Effector memory CD4-positive, alpha-beta T cell (primary cell): ENCODE data around the gene SS18L1.

Experiments
- DNase-seq, 3 donors: peaks; one replicate each; pipeline ENCODE4 v3.0.0-alpha.2; 2020
- H3K27ac ChIP-seq: 2 replicates; pipeline ENCODE4 v1.7.0; 2013; ENCODE audit warnings: mild to moderate bottlenecking, low read length, moderate library complexity; ENCODE audit not compliant: insufficient read depth, poor library complexity, severe bottlenecking
- H3K27me3 ChIP-seq: replicated peaks from 2 replicates; pipeline ENCODE4 v1.7.0; 2013; ENCODE audit warnings: mild to moderate bottlenecking, low read length; ENCODE audit not compliant: insufficient read depth, control insufficient read depth, poor library complexity, severe bottlenecking
- H3K36me3 ChIP-seq: 2 replicates; pipeline ENCODE4 v1.7.0; 2013; ENCODE audit warnings: mild to moderate bottlenecking, low read length, moderate library complexity; ENCODE audit not compliant: control insufficient read depth, insufficient read depth
- H3K4me1 ChIP-seq: 2 replicates; pipeline ENCODE4 v1.7.0; 2013; ENCODE audit warnings: low read length, mild to moderate bottlenecking; ENCODE audit not compliant: control insufficient read depth, insufficient read depth, poor library complexity, severe bottlenecking
- H3K4me3 ChIP-seq: 2 replicates; pipeline ENCODE4 v1.7.0; 2013; ENCODE audit warnings: low read length, low read depth, mild to moderate bottlenecking; ENCODE audit not compliant: insufficient read depth, poor library complexity, severe bottlenecking
- H3K9me3 ChIP-seq: 2 replicates; pipeline ENCODE4 v1.7.0; 2013; ENCODE audit warnings: mild to moderate bottlenecking, low read length, moderate library complexity; ENCODE audit not compliant: control insufficient read depth

Gene SS18L1

DNA sequence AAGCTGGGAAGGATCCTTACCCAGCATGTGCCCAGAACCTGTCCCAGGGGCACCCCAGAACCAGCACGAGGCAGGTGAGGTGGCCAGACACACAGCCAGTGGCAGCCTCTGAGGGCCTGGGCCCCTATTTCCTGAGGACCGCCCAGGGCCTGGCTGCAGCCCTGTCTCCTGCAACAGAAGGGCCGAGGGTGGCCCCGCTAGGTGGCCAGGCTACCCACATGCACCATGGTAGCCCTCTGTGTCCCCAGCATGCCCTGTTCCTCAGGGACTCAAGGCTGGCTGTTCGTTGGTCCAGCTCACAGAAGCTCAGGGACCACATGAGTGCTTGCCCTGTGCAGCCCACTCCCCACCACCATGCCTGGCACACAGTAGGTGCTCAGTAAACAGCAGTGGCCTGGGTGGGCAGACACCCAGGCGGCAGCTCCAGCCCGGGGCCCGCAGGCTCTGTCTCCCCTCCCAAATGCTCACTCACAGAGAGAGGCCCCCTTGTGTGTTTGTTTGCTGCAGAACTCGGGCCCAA, 68.3 kb downstream of the SS18L1 start:
- Histone ChIP-seq H3K27me3 (peaks cover 5% of the 10 kb centered on the region), H3K4me1 (no peaks in the 10 kb centered on the region), H3K4me3 (no peak overlapping the region), H3K9me3 (no peaks in the 10 kb centered on the region), H3K27ac (no peak overlapping the region), H3K36me3 (no peaks in the 10 kb centered on the region)
- DNase-seq: no peak

DNA sequence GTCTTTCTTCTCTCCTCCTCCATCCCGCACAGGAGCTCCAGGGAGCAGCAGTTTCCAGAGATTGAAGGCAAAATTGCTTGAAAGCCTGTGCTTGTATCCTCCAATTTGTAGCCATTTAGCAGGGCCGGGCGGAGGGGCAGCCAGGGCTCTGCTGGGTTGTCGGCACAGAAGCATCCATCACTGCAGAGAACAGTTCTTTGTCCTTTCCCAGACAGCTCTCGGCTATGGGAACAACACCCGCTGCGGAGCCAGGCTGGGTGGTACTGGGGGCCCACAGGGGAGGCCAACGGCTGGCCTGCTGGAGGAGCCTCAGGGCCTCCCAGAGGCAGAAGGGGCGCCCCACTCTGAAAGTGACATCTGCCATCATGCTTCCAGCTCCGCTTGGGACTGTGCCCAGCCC, 68.7 kb downstream of the SS18L1 start:
- H3K4me3 ChIP-seq: no peak overlapping the region
- peaks cover 6% of the 10 kb centered on the region for H3K27me3 ChIP-seq
- H3K27ac ChIP-seq: no peak overlapping the region
- H3K4me1 ChIP-seq: no peaks in the 10 kb centered on the region
- H3K9me3 ChIP-seq: no peaks in the 10 kb centered on the region
- H3K36me3 ChIP-seq: no peaks in the 10 kb centered on the region
- DNase-seq: no peak

DNA sequence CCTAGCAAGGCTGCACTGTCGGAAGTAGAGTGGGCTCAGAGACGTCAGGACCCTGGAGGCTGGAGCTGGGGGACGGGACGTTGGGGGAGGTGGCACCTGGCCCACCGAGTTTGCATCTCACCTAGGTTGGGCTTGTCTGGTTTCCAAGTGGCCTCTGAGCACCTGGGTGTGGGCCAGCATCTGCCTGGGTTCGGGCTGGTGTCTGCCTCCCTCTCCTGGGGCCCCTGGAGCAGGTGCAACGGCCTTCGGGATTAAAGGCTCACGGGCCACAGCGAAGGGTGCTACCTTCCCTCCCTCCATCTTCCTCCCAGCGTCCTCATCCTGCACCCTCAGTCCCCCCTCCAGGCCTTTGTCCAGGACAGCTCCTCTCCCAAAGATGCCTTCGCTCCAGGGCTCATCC, 70.5 kb downstream of the SS18L1 start:
- DNase-seq: no peak
- Histone ChIP-seq H3K9me3 (no peaks in the 10 kb centered on the region), H3K4me1 (no peaks in the 10 kb centered on the region), H3K27ac (no peak overlapping the region), H3K27me3 (peaks cover 23% of the 10 kb centered on the region), H3K4me3 (no peak overlapping the region), H3K36me3 (no peaks in the 10 kb centered on the region)

DNA sequence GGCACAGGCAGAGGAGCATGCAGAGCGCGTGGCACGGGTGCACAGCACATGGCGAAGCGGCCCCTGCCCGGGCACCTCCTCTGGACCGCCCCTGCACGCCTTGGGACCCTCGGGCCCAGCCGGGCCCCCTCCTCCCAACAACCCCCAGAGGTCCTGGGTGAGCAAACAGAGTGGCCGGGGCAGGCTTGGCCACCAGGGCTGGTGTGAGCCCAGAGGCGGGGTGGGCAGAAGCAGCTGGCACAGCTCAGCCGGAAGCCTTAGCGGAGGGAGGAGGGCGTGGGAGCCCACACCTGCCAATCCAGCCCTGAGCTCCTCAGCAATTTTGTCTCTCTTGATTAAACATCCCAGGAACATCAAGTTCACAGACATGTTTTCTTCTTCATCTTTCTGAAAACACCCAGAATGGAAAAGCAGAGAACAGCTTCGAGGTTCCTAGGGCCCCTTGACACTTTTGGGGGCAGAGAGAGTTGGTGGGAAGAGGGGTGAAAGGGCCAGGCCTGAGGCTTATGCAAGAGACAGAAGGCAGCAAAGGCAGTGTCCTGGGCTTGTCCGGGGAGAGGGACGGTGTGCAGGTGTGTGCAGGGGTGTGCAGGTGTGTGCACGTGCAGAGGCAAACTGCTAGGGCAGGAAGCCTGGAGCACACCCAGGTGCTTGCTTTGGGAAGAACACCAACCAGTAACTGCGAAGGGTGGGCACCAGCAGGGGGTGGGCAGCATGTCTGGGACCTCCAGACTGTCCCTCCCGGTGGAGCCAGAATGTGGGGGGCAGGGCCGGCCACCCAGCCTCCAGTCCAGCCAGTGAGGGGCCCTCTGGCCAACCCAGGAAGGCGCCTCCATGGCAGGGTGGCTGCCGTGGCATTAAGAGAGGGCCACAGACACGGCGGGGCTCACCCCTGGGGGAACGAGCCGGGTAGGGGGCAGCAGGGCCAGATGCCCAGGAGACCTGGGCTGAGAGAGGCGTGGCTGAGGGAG, 71.7 kb downstream of the SS18L1 start:
- Histone ChIP-seq H3K9me3 (no peaks in the 10 kb centered on the region), H3K4me1 (peaks cover 6% of the 10 kb centered on the region), H3K4me3 (no peak overlapping the region), H3K36me3 (no peaks in the 10 kb centered on the region), H3K27me3 (peaks cover 30% of the 10 kb centered on the region), H3K27ac (no peak overlapping the region)
- DNase-seq: no peak

DNA sequence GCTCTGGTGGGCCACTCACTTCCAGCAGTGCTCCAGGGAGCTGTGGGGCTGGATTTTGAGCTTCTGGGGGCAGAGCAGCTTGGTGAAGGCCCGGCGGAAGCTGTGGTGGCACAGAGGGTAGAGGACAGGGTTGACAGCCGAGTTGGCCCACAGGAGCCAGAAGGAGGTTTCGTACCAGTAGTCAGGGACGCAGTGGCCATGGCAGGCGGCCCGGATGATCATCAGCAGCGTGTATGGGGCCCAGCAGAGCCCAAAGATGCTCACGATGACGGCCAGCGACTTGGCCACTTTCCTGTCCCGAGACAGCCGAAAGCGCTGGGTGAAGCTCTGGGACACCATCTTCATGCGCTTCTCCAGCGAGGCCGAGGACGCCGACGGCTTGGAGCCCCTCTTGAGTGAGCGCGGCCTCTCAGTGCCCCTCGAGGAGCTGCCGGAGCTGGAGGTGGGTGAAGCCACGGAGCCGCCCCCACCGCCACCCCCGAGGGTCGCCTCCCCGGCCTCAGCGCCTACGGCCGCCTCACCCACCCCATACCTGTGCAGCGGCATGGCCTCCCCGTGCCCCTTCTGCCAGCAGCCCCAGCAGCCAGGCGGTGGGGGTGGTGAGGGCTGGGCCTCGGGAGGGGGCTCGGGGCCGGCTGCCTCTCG, 72.5 kb downstream of the SS18L1 start:
- Histone ChIP-seq H3K9me3 (no peaks in the 10 kb centered on the region), H3K4me1 (peaks cover 10% of the 10 kb centered on the region), H3K4me3 (no peak overlapping the region), H3K36me3 (no peaks in the 10 kb centered on the region), H3K27me3 (peaks cover 30% of the 10 kb centered on the region), H3K27ac (no peak overlapping the region)
- DNase-seq: no peak

DNA sequence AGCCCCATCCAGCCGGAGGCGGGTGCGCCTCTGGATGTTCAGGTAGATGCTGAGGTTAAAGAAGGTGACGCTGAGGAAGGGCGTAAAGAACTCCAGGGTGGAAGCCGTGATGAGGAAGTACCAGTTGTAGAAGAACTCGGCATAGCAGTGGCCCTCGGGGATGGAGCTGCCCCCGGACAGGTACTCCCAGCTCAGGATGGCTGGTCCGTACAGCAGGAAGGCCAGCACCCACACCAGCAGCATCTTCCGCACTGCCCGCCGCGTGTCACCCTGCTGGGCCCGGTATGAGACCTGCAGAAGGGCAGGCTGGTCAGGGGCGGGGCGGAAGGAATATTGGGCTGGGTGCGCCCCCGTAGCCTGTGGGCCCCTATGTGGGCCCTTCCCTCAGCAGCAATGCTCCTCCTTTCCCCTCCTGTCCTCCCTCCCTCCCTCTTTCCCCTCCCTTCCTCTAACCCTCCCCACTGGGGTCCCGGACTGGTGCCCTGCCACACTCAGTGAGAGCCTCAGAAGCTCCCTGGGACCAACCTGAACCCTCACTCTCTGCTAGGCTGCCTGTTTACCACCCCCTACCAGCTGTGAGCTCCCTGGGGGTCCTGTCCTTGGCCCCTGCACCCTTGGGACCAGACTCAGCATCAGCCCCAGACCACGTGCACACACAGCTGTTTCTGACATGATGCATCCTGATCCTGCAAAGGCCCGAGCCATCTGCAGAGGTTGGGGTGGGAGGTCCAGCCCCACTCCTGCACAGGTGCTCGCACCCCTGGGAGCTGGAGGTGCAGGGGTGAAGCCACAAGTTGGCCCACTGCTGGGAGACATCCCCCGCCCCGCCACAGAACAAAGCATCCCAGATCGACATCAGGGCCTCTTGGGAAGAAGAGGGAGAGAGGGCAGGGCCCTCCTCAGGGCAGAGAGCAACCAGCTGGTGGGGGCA, 73.3 kb downstream of the SS18L1 start:
- H3K4me3 ChIP-seq: no peak overlapping the region
- no peak overlapping the region for H3K27ac ChIP-seq
- no peaks in the 10 kb centered on the region for H3K9me3 ChIP-seq
- DNase-seq: no peak
- H3K27me3 ChIP-seq: peaks cover 36% of the 10 kb centered on the region
- no peaks in the 10 kb centered on the region for H3K36me3 ChIP-seq
- H3K4me1 ChIP-seq: peaks cover 10% of the 10 kb centered on the region

DNA sequence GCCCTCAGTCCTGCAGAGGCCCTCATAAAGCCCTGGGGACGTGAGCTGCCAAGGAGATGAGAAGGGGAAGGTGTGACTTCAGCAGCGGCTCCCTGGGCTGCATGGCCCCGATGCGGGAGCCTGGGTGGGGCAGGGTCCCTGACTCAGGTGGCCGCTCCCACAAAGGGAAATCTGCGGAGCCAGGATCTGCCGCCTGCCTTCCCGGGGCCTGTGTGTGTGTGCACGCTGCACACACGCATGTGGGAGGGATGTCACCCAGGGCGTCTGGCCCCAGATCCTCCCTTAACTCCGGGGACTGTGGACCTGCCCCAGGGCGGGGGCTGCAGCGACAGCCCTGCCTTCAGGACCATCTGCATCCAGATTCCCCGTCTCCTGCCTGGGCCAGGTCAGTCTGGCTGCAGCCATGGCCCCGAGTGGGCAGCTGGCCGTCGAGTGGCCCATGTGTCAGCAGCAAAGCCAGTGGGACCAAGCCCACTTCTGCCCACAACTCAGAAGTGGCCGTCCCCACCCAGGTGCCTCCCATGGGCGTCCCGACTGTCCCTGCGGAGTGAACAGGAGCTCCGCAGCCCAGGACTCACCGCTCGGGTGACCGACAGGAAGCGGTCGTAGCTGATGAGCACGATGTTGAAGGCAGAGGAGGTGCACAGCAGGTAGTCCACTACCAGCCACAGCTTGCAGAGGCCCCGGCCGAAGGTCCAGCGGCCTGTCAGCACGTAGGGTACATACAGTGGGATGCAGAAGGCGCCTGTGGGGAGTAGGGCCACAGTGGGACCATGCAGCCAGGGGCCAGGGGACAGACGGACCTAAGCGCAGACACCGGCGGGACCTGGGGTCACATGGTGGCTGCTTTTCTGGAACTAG, 74.6 kb downstream of the SS18L1 start:
- Histone ChIP-seq H3K27ac (no peak overlapping the region), H3K4me3 (no peak overlapping the region), H3K9me3 (no peaks in the 10 kb centered on the region), H3K36me3 (no peaks in the 10 kb centered on the region), H3K4me1 (peaks cover 10% of the 10 kb centered on the region), H3K27me3 (peaks cover 42% of the 10 kb centered on the region)
- DNase-seq: no peak

DNA sequence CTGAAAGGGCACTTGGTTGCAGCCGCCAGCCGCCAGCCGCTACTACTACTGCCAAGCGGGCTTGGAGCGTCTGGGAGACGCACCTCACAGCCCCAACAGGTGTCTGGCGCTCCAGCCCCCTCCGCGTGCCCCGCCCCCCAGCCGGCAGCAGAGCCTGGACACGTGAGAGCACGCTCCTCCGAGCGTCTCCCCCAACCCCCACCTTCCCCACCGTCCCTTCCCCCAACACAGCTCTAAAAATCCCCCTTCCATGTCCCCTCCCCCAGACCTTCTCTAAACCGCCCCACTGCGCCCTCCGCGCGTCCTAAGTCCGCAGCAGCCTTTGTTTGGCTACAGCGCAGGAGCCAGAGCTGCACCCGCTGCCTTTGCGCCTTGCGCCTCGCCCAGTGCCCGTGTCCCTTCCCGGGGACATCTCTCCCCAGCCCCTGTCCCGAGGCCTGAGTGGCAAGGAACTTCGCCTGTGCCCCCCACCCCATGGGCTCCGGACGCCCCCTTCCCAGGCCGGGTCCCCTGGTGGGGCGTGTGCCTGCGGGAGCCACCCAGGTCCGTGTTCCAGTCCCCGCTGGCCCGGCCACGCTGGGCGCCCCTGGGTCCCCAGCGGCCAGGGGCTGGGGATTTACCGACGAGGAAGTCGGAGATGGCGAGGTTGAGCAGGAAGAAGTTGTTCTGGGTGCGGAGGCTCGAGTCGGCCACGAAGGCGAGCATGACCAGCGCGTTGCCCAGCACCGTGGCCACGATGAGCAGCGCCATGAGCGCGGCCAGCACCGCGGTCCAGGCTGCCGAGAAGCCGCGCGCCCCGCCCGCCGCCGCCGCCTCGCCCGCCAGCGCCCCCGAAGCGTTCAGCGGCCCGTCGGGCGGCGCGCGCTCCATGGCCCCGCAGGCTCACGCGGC, 75.8 kb downstream of the SS18L1 start:
- Histone ChIP-seq H3K9me3 (no peaks in the 10 kb centered on the region), H3K27me3 (peaks cover 42% of the 10 kb centered on the region), H3K27ac (no peak overlapping the region), H3K4me1 (peaks cover 10% of the 10 kb centered on the region), H3K36me3 (no peaks in the 10 kb centered on the region), H3K4me3 (no peak overlapping the region)
- DNase-seq: no peak
